Neutrophil (primary cell): Measurements from ENCODE around the gene RRAGD.

Experiments
- H3K27ac ChIP-seq: fragments of 200-600 bp; sonication (generic); 2 replicates; pipeline ENCODE4 v1.5.1; 2016; ENCODE audit warnings: mild to moderate bottlenecking, moderate library complexity
- H3K27me3 ChIP-seq: fragments of 200-600 bp; sonication (generic); 2 replicates; pipeline ENCODE4 v1.6.0; 2016; ENCODE audit warnings: mild to moderate bottlenecking
- H3K36me3 ChIP-seq: fragments of 200-600 bp; sonication (generic); 2 replicates; pipeline ENCODE4 v1.5.1; 2017
- H3K4me1 ChIP-seq, 2 experiments: fragments of 200-600 bp in 1 of 2; sonication (generic) in 1 of 2; 1 replicate in 1 of 2; 2 replicates in 1 of 2; pipeline versions ENCODE4 v1.5.1 to v1.6.1; 2013 to 2016; ENCODE audit warnings: low read depth in 1 of 2, low read length in 1 of 2, mild to moderate bottlenecking in 1 of 2, moderate library complexity in 1 of 2; ENCODE audit not compliant: control insufficient read depth in 1 of 2, insufficient read depth in 1 of 2
- H3K4me3 ChIP-seq, 2 experiments: fragments of 200-600 bp in 1 of 2; sonication (generic) in 1 of 2; 1 replicate in 1 of 2; 2 replicates in 1 of 2; pipeline ENCODE4 v1.5.1; 2013 to 2016; ENCODE audit warnings: low read depth in 1 of 2, low read length in 1 of 2, mild to moderate bottlenecking in 1 of 2, moderate library complexity in 1 of 2
- H3K9me3 ChIP-seq: fragments of 200-600 bp; sonication (generic); 2 replicates; pipeline ENCODE4 v1.5.1; 2016
- CTCF ChIP-seq: fragments of 200-600 bp; sonication (generic); IDR thresholded peaks from 2 replicates; pipeline ENCODE4 v1.5.1; 2016; ENCODE audit warnings: antibody characterized with exemption

Gene RRAGD

GRCh38 chr6:89436226-89436625 is 24.2 kb upstream of the RRAGD start:
- TF ChIP-seq CTCF, result no peak
- H3K9me3 ChIP-seq, result no peaks in the 10 kb centered on the region

GRCh38 chr6:89434954-89435353 is 22.9 kb upstream of the RRAGD start:
- no peak overlapping the region for H3K4me3 ChIP-seq
- H3K27ac ChIP-seq, result no peak overlapping the region
- no peaks in the 10 kb centered on the region for H3K9me3 ChIP-seq
- TF ChIP-seq CTCF, result no peak
- H3K36me3 ChIP-seq, result no peaks in the 10 kb centered on the region
- peaks cover 6% of the 10 kb centered on the region for H3K27me3 ChIP-seq
- H3K4me1 ChIP-seq, result peaks cover 15 to 21% of the 10 kb centered on the region in 2 experiments

More at GRCh38 chr6:89436226-89436625, 24.2 kb upstream of the RRAGD start:
- Histone ChIP-seq H3K4me3 (no peak overlapping the region), H3K4me1 (peaks cover 15 to 21% of the 10 kb centered on the region in 2 experiments), H3K27me3 (no peaks in the 10 kb centered on the region), H3K36me3 (no peaks in the 10 kb centered on the region), H3K27ac (no peak overlapping the region)

- Histone ChIP-seq H3K27ac (no peak overlapping the region), H3K27me3 (peaks cover 6% of the 10 kb centered on the region), H3K9me3 (no peaks in the 10 kb centered on the region), H3K4me1 (peaks cover 15 to 21% of the 10 kb centered on the region in 2 experiments), H3K36me3 (no peaks in the 10 kb centered on the region), H3K4me3 (peak overlapping the region; percentile 73 to 90)
- TF ChIP-seq CTCF, result no peak
Observed at GRCh38 chr6:89434150-89434499, 22.1 kb upstream of the RRAGD start.

GRCh38 chr6:89433252-89434149 is 21.4 kb upstream of the RRAGD start:
- no peak for TF ChIP-seq CTCF
- no peaks in the 10 kb centered on the region for H3K9me3 ChIP-seq
- H3K27ac ChIP-seq, result peak overlapping the region; percentile 63
- H3K36me3 ChIP-seq, result no peaks in the 10 kb centered on the region
- peaks cover 15 to 20% of the 10 kb centered on the region in 2 experiments for H3K4me1 ChIP-seq
- H3K4me3 ChIP-seq, result peak overlapping the region; percentile 73 to 90
- H3K27me3 ChIP-seq, result peaks cover 6% of the 10 kb centered on the region

- peak within 1 kb of the TSS; percentile 63 for H3K27ac ChIP-seq
- peaks cover 6% of the 10 kb centered on the region for H3K27me3 ChIP-seq
- no peaks in the 10 kb centered on the region for H3K9me3 ChIP-seq
- H3K4me3 ChIP-seq, result peak within 1 kb of the TSS; percentile 73 to 90
- TF ChIP-seq CTCF, result peak; percentile 98
- H3K36me3 ChIP-seq, result no peaks in the 10 kb centered on the region
- peaks cover 15% of the 10 kb centered on the region in 2 experiments for H3K4me1 ChIP-seq
Observed at GRCh38 chr6:89432875-89433251, 20.8 kb upstream of the RRAGD start, which contains the start of gene ANKRD6. Gene ANKRD6 (plus strand): TSS chr6:89433152. CDS start chr6:89566977, 133,825 bp downstream.
